Skin of body (tissue), 2 donors: Measurements from ENCODE around the gene TMEM237. TPM values are rescaled to one million over a fixed set of nuclear protein-coding genes. Genes with fewer than 3 reads are reported as not detected.

Experiments
- DNase-seq: peaks from one replicate; lab custom pipeline; 2025; lab: John Stamatoyannopoulos, UW
- total RNA-seq: library from RNA; depleted of rRNA; stranded (reverse); fragments of >200 nt; gene quantifications from one replicate; pipeline ENCODE4 v1.2.3, GENCODE V29; 2014

TMEM237 gene
- total RNA-seq, 1 donor from 2014 or later = 48.2 TPM

GRCh38 chr2:201642579-201643215 lies 606 bp downstream of the TMEM237 start:
- peak; percentile 89 for DNase-seq

GRCh38 chr2:201642086-201642578 lies 1.2 kb downstream of the TMEM237 start:
- DNase-seq = peak; percentile 89

- DNase-seq = no peak
Observed at GRCh38 chr2:201639205-201639604, 4.1 kb downstream of the TMEM237 start.

GRCh38 chr2:201638326-201638725 lies 5.0 kb downstream of the TMEM237 start:
- DNase-seq = no peak

- no peak for DNase-seq
Observed at GRCh38 chr2:201633661-201634249, 9.5 kb downstream of the TMEM237 start.

- DNase-seq = no peak
Observed at GRCh38 chr2:201631041-201631440, 12.3 kb downstream of the TMEM237 start.

GRCh38 chr2:201630577-201630976 lies 12.7 kb downstream of the TMEM237 start:
- DNase-seq = no peak

- no peak for DNase-seq
Observed at GRCh38 chr2:201628545-201628944, 14.8 kb downstream of the TMEM237 start.

GRCh38 chr2:201622306-201622970 lies 20.9 kb downstream of the TMEM237 start:
- no peak for DNase-seq

GRCh38 chr2:201621293-201621999 lies 21.9 kb downstream of the TMEM237 start:
- no peak for DNase-seq

- peak; percentile 60 for DNase-seq
Observed at GRCh38 chr2:201618744-201619662, 24.3 kb downstream of the TMEM237 start.

- DNase-seq = no peak
Observed at GRCh38 chr2:201608021-201608420, 35.3 kb downstream of the TMEM237 start.

GRCh38 chr2:201607568-201607967 lies 35.7 kb downstream of the TMEM237 start:
- no peak for DNase-seq

- no peak for DNase-seq
Observed at GRCh38 chr2:201600906-201601305, 42.4 kb downstream of the TMEM237 start.

- DNase-seq = no peak
Observed at GRCh38 chr2:201597397-201597796, 45.9 kb downstream of the TMEM237 start.

- no peak for DNase-seq
Observed at GRCh38 chr2:201580486-201580885, 62.8 kb downstream of the TMEM237 start.

GRCh38 chr2:201579536-201579935 lies 63.8 kb downstream of the TMEM237 start:
- no peak for DNase-seq

- no peak for DNase-seq
Observed at GRCh38 chr2:201575971-201576370, 67.3 kb downstream of the TMEM237 start.

GRCh38 chr2:201574766-201575165 lies 68.5 kb downstream of the TMEM237 start:
- DNase-seq = no peak

GRCh38 chr2:201572846-201573508 lies 70.3 kb downstream of the TMEM237 start:
- no peak for DNase-seq
